ENCODE data around the gene ANXA6. TPM values are rescaled to one million over a fixed set of nuclear protein-coding genes. Genes with fewer than 3 reads are reported as not detected.
A peak's percentile ranks its signal among the peaks of the same experiment; 100 is the strongest.

The ANXA6 gene
- total RNA-seq, 1 donor from 2014 or later = 245 TPM

- Mint-ChIP-seq H3K4me1 (ENCODE audit: unreplicated experiment) (peaks cover 34% of the 10 kb centered on the region), H3K4me3 (ENCODE audit: unreplicated experiment) (peak overlapping the region; percentile 89), H3K27ac (ENCODE audit: unreplicated experiment) (peak overlapping the region; percentile 57), H3K36me3 (ENCODE audit: unreplicated experiment) (peaks cover 3% of the 10 kb centered on the region), H3K27me3 (ENCODE audit: unreplicated experiment) (no peaks in the 10 kb centered on the region), H3K9me3 (ENCODE audit: unreplicated experiment) (no peaks in the 10 kb centered on the region)
- TF ChIP-seq CTCF (IDR thresholded peaks at IDR 0.05) = no peak
- no peak for DNase-seq (ENCODE audit: extremely low spot score, unreplicated experiment)
These were observed 74.4 kb downstream of the ANXA6 start for GRCh38 chr5:151083081-151083676.

GRCh38 chr5:151082282-151082902 lies 75.2 kb downstream of the ANXA6 start:
- TF ChIP-seq CTCF (IDR thresholded peaks at IDR 0.05) = peak; percentile 36
- Mint-ChIP-seq H3K9me3 (ENCODE audit: unreplicated experiment) (no peaks in the 10 kb centered on the region), H3K36me3 (ENCODE audit: unreplicated experiment) (peaks cover 3% of the 10 kb centered on the region), H3K4me3 (ENCODE audit: unreplicated experiment) (peak overlapping the region; percentile 89), H3K4me1 (ENCODE audit: unreplicated experiment) (peaks cover 38% of the 10 kb centered on the region), H3K27ac (ENCODE audit: unreplicated experiment) (peak overlapping the region; percentile 57), H3K27me3 (ENCODE audit: unreplicated experiment) (no peaks in the 10 kb centered on the region)
- DNase-seq (ENCODE audit: extremely low spot score, unreplicated experiment) = no peak

- Mint-ChIP-seq H3K36me3 (ENCODE audit: unreplicated experiment) (peaks cover 3% of the 10 kb centered on the region), H3K9me3 (ENCODE audit: unreplicated experiment) (no peaks in the 10 kb centered on the region), H3K4me1 (ENCODE audit: unreplicated experiment) (peaks cover 42% of the 10 kb centered on the region), H3K27ac (ENCODE audit: unreplicated experiment) (peak overlapping the region; percentile 95), H3K4me3 (ENCODE audit: unreplicated experiment) (peak overlapping the region; percentile 89), H3K27me3 (ENCODE audit: unreplicated experiment) (no peaks in the 10 kb centered on the region)
- TF ChIP-seq CTCF (IDR thresholded peaks at IDR 0.05) = no peak
- no peak for DNase-seq (ENCODE audit: extremely low spot score, unreplicated experiment)
These were observed 75.9 kb downstream of the ANXA6 start for GRCh38 chr5:151081431-151082281.

GRCh38 chr5:151080613-151081430 lies 76.8 kb downstream of the ANXA6 start, which contains the start of gene TNIP1:
Gene TNIP1 (minus strand): TSS chr5:151081034. CDS start chr5:151065095, 15,939 bp downstream.
- Mint-ChIP-seq H3K9me3 (ENCODE audit: unreplicated experiment) (no peaks in the 10 kb centered on the region), H3K36me3 (ENCODE audit: unreplicated experiment) (peaks cover 3% of the 10 kb centered on the region), H3K4me1 (ENCODE audit: unreplicated experiment) (peaks cover 50% of the 10 kb centered on the region), H3K27ac (ENCODE audit: unreplicated experiment) (peak within 1 kb of the TSS; percentile 95), H3K27me3 (ENCODE audit: unreplicated experiment) (no peaks in the 10 kb centered on the region), H3K4me3 (ENCODE audit: unreplicated experiment) (peak within 1 kb of the TSS; percentile 89)
- peak; percentile 95 for DNase-seq (ENCODE audit: extremely low spot score, unreplicated experiment)
- TF ChIP-seq CTCF (IDR thresholded peaks at IDR 0.05) = no peak

Data from osteocyte (in vitro differentiated cells).